ENCODE measurements around the gene PGAP2. TPM values are rescaled to one million over a fixed set of nuclear protein-coding genes. Genes with fewer than 3 reads are reported as not detected.

PGAP2 gene
- total RNA-seq, 1 experiment from 2014 or later: 37.4 TPM

GRCh38 chr11:3831378-3832239, 23.2 kb downstream of the PGAP2 start:
- H3K18ac ChIP-seq (ENCODE audit: insufficient read length, low read depth, low read length): no peak overlapping the region
- H2BK5ac ChIP-seq (ENCODE audit: insufficient read length, low read length): no peak overlapping the region
- no peaks in the 10 kb centered on the region for H3K23me2 ChIP-seq (ENCODE audit: insufficient read length, low read depth, low read length, poor library complexity, severe bottlenecking)
- no peak overlapping the region for H3K14ac ChIP-seq (ENCODE audit: insufficient read depth, low read length)
- H4K91ac ChIP-seq (ENCODE audit: insufficient read length, low read depth, low read length): no peak overlapping the region
- H3K23ac ChIP-seq (ENCODE audit: insufficient read length, low read depth, low read length): no peak overlapping the region
- H2BK15ac ChIP-seq (ENCODE audit: low read depth, low read length): no peak overlapping the region
- H3K4me3 Mint-ChIP-seq: no peak overlapping the region
- H3K4me1 Mint-ChIP-seq: peaks cover 44% of the 10 kb centered on the region in 2 experiments
- DNase-seq: no peak
- H3K56ac ChIP-seq (ENCODE audit: insufficient read length, low read depth, low read length): no peak overlapping the region
- H2BK20ac ChIP-seq (ENCODE audit: low read depth, low read length, poor library complexity, severe bottlenecking): no peak overlapping the region
- no peak overlapping the region for H2BK120ac ChIP-seq (ENCODE audit: low read depth, low read length, poor library complexity, severe bottlenecking)
- H3K27me3 Mint-ChIP-seq (ENCODE audit: low read depth): no peaks in the 10 kb centered on the region
- H3K79me1 ChIP-seq (ENCODE audit: insufficient read depth, low read depth, low read length, poor library complexity, severe bottlenecking): no peaks in the 10 kb centered on the region
- no peak overlapping the region for H4K8ac ChIP-seq (replicated peaks; ENCODE audit: insufficient read length, low read depth, low read length)
- H3K36me3 Mint-ChIP-seq (ENCODE audit: insufficient read depth in 1 of 3, low read depth in 3 of 3): peaks cover 33 to 47% (median 35%) of the 10 kb centered on the region in 3 experiments
- TF ChIP-seq CTCF (conservative IDR thresholded peaks at IDR 0.05): no peak
- H3K27me3 ChIP-seq (ENCODE audit: insufficient read depth, low read length): no peaks in the 10 kb centered on the region
- H2BK12ac ChIP-seq (ENCODE audit: insufficient read length, low read depth, low read length): no peak overlapping the region
- peaks cover 18% of the 10 kb centered on the region for H3K4me1 ChIP-seq (ENCODE audit: insufficient read depth, low read length)
- H3K79me2 ChIP-seq (ENCODE audit: insufficient read depth, low read length): no peaks in the 10 kb centered on the region
- H3K9ac ChIP-seq (ENCODE audit: extremely low read depth, insufficient read length, low read length): no peak overlapping the region
- peaks cover 6% of the 10 kb centered on the region for H4K20me1 ChIP-seq (ENCODE audit: control insufficient read depth, insufficient read depth, insufficient read length)
- no peak overlapping the region for H2AK5ac ChIP-seq (ENCODE audit: insufficient read length, low read length)
- H3K4ac ChIP-seq (ENCODE audit: low read depth, low read length): no peak overlapping the region
- H3K9me3 Mint-ChIP-seq: no peaks in the 10 kb centered on the region
- H4K5ac ChIP-seq (ENCODE audit: insufficient read length, low read depth, low read length): no peak overlapping the region
- no peak overlapping the region for H3K27ac ChIP-seq (ENCODE audit: insufficient read length, low read depth, low read length)
- H3K4me2 ChIP-seq (ENCODE audit: insufficient read depth, insufficient read length, low read length): no peak overlapping the region
- H3K9me3 ChIP-seq (ENCODE audit: control insufficient read depth, low read depth, low read length): no peaks in the 10 kb centered on the region
- WGBS (ENCODE audit: extremely low coverage, insufficient read length, low lambda C conversion rate): no CpG with 5 or more reads among the region's 13 CpGs
- H2AFZ ChIP-seq (ENCODE audit: low read length): no peak overlapping the region
- no peak overlapping the region for H3T11ph ChIP-seq (ENCODE audit: low read length)
- peak overlapping the region in 1 of 3 experiments; percentile 10; a peak in 1 of 7 replicates for H3K27ac Mint-ChIP-seq
